IPS DF 6.9 (cell line): Measurements from ENCODE around the gene SEC61G.

Experiments used
- DNase-seq: peaks from one replicate; pipeline ENCODE4 v3.0.0-alpha.2; 2013; ENCODE audit warnings: low read depth, low spot score
- H3K27ac ChIP-seq: one replicate; pipeline ENCODE4 v1.5.1; 2013; ENCODE audit warnings: low read length, control low read depth
- H3K27me3 ChIP-seq: 2 replicates; pipeline ENCODE4 v1.6.1; 2013; ENCODE audit warnings: mild to moderate bottlenecking, low read length; ENCODE audit not compliant: control insufficient read depth, insufficient read depth
- H3K36me3 ChIP-seq: 2 replicates; pipeline ENCODE4 v1.6.1; 2013; ENCODE audit warnings: low read length; ENCODE audit not compliant: control insufficient read depth, insufficient read depth
- H3K4me1 ChIP-seq: 2 replicates; pipeline ENCODE4 v1.6.1; 2013; ENCODE audit warnings: low read length; ENCODE audit not compliant: control insufficient read depth, insufficient read depth
- H3K4me3 ChIP-seq: 2 replicates; pipeline ENCODE4 v1.5.1; 2013; ENCODE audit warnings: mild to moderate bottlenecking, low read length
- H3K9me3 ChIP-seq: 2 replicates; pipeline ENCODE4 v1.6.1; 2013; ENCODE audit warnings: low read length, inconsistent platforms; ENCODE audit not compliant: control insufficient read depth, insufficient read depth
- WGBS: extraction: QIAGEN DNeasy Blood & Tissue Kit; methylation state at CpG from one replicate; pipeline ENCODE4 v1.1.7; 2013; ENCODE audit warnings: mixed read lengths, missing lambda C conversion rate; ENCODE audit not compliant: insufficient read length, insufficient coverage; 5-methylcytosine and 5-hydroxymethylcytosine counted together

Gene SEC61G

DNA sequence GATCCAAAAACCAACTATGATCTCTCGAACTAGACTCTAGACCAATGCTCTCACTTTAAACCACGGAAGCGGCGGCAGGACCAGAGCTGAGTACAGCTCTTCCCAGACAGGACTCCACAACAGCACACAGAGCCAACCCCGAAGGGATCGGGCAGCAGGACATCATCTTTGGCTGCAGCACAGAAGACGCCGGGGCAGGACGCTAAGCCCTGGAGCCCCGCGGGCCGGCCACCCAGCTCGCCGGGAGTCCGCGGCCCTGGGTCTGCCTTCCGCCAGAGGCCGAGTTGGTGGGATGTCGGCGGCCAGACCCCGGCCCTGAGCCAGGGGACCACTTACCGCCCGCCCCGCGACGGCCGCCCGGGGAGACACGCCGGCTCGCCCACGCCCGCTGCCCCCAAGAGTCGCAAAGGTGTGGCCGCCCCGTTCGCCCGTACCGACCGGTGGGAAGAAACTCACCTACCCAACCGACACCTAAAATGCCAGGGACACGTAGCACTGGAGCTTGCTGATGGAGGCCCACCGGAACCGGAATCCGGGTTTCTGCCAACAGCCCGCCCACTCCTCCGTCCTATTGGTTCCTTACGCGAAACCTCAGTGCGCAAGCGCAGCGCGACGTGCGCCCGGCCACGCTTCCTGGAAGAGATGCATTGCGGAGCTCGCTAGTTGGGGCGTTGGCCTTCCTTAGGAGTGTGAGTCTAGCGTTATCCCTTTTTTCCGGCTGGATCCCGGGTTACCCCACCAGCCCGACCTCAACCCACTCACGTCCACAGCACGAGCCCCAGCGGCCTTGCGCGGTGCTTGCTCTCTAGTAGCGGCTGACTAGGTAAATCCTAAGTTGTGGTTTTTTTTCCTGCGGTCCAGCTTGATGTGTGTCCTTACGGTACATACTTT is at the start of gene SEC61G:
Gene SEC61G (minus strand): TSS at position 510 of the 891 bp plus-strand sequence. CDS start 1,623 bp downstream, outside the sequence.
- Histone ChIP-seq H3K4me3 (peak within 1 kb of the TSS; percentile 55), H3K36me3 (no peaks in the 10 kb centered on the region; the same call in 1 of the 2 replicates), H3K4me1 (no peaks in the 10 kb centered on the region; the same call in 1 of the 2 replicates), H3K27me3 (no peaks in the 10 kb centered on the region), H3K9me3 (no peaks in the 10 kb centered on the region), H3K27ac (no peak within 1 kb of the TSS)
- WGBS = no CpG with 5 or more reads among the region's 72 CpGs
- DNase-seq = peak; percentile 86

DNA sequence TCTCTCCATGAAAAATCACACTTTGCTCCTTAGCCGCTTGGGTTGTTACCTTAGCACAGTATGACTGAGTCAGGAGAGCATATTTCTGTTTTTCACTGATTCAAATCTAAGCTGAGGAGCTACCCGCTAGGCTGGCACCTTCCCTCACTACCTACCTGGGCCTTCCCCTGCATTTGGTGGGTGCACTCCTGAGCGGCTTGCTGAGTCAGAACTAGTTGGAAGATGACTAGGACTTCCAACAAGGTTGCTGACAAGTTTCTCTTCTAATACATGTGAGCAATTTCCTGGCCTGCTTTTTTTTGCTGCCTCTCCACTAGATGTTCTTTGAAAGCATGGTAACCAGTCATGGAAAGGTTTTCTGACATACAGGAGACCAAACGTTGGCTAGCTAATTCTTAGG is 43.8 kb upstream of the SEC61G start:
- H3K27ac ChIP-seq = no peak overlapping the region
- no peaks in the 10 kb centered on the region for H3K4me1 ChIP-seq
- WGBS = no CpG with 5 or more reads among the region's 4 CpGs
- no peaks in the 10 kb centered on the region for H3K9me3 ChIP-seq
- DNase-seq = no peak
- H3K27me3 ChIP-seq = no peaks in the 10 kb centered on the region
- H3K36me3 ChIP-seq = no peaks in the 10 kb centered on the region
- no peak overlapping the region for H3K4me3 ChIP-seq

DNA sequence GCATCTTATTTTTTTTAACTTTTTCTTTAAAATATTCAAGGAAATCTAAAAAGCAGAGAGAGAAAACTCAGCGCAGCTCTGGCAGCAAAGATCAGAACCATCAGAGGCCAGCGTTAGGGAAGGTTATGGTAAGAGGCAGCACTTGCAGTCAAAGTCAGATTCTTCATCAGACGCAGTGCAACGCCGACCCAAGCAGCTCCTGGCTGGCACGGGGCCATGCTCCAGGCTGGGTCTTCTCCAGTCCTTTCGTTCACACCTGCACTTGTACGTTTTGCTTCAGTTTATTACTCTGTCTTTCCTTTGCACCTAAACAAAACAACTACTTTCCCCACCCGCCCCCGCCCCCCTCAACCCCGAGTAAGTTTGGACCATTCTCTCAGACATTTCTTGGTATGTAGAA is 43.1 kb upstream of the SEC61G start:
- WGBS = no CpG with 5 or more reads among the region's 11 CpGs
- H3K27me3 ChIP-seq = no peaks in the 10 kb centered on the region
- no peaks in the 10 kb centered on the region for H3K4me1 ChIP-seq
- H3K4me3 ChIP-seq = no peak overlapping the region
- no peak for DNase-seq
- H3K27ac ChIP-seq = no peak overlapping the region
- H3K36me3 ChIP-seq = no peaks in the 10 kb centered on the region
- no peaks in the 10 kb centered on the region for H3K9me3 ChIP-seq

DNA sequence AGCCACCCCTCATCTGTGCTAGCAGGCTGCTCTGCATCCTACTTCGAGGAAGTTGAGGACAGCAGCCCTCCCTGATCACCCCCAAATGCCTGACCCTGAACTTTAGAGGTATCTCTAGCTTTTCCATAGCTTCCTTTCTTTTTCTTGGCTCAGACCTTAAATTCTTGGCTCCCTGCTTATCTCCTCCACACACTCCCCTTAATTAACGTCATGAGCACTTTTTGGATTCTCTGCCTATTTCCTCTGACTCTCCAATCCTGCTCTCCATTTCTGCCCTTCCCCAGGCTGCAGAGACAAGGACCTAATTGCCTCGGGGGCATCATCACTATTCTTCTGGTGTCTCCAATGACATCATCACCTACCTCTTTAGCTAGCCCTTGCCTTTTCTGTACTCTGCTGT is 40.8 kb upstream of the SEC61G start:
- Histone ChIP-seq H3K36me3 (no peaks in the 10 kb centered on the region), H3K27me3 (no peaks in the 10 kb centered on the region), H3K27ac (no peak overlapping the region), H3K4me1 (no peaks in the 10 kb centered on the region), H3K9me3 (no peaks in the 10 kb centered on the region), H3K4me3 (no peak overlapping the region)
- WGBS = no CpG with 5 or more reads among the region's 3 CpGs
- DNase-seq = no peak

DNA sequence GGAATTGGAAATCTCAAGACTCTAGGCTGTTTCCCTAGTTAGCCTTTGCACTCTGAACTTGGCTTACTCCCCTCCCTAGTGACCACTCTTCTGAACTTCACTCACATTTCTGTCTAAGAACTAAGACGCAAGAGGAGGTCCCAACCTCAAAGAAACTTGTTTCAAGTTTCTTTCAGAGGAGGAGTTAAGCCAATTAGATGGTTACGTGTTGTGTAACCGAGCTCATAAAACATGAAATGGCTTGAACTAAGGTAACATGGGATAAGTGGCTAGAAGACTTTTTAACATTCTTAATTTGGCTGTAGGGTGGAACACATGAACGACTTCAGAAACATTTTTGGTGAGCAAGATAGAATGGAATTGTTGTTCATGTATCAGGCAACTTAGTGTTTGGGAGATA is 39.5 kb upstream of the SEC61G start:
- DNase-seq = no peak

DNA sequence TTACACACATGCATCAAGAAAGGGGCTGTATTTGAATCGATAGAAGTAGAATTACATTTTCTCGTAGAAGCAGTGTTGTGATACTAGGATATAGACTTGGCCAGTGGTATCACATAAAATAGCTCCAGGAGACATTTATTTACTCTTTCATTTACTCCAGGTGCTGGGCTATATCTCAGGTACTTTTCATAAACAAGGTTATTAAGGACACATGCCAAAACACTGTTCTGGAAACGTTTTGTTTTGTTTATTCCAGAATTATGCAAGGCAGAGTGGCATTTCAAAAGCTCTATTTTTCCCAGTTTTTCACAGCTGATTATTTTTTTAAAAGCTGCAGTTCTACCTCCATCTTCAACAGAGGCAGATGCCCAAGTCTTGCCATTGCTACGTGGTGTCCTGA is 37.8 kb upstream of the SEC61G start:
- no CpG with 5 or more reads among the region's 4 CpGs for WGBS
- no peak overlapping the region for H3K27ac ChIP-seq
- H3K27me3 ChIP-seq = no peaks in the 10 kb centered on the region
- no peak for DNase-seq
- no peaks in the 10 kb centered on the region for H3K36me3 ChIP-seq
- H3K4me3 ChIP-seq = no peak overlapping the region
- H3K4me1 ChIP-seq = no peaks in the 10 kb centered on the region
- H3K9me3 ChIP-seq = no peaks in the 10 kb centered on the region

More for the DNA sequence above, 39.5 kb upstream of the SEC61G start:
- no CpG with 5 or more reads among the region's 4 CpGs for WGBS
- Histone ChIP-seq H3K9me3 (no peaks in the 10 kb centered on the region), H3K4me1 (no peaks in the 10 kb centered on the region), H3K36me3 (no peaks in the 10 kb centered on the region), H3K27me3 (no peaks in the 10 kb centered on the region), H3K27ac (no peak overlapping the region), H3K4me3 (no peak overlapping the region)

DNA sequence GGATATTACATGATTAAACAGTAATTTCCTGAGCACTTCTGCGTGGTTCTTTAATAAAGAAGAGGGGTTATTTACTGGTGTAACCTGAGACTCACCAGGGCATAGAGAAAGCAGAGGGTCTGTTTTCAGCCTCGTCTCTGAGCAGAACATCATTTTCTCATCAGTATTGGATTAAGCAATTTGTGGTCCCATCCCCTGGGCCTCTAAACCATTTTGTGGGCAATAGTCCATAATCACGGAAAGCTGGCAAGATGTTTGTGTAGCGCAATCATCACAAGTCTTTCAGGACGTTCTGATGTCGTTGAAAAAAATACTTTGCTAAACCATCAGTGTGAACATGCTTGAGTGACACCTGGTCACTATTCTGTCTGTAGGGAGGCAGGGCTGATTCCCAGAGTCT is 37.1 kb upstream of the SEC61G start:
- no peak overlapping the region for H3K27ac ChIP-seq
- no CpG with 5 or more reads among the region's 6 CpGs for WGBS
- H3K4me3 ChIP-seq = no peak overlapping the region
- no peaks in the 10 kb centered on the region for H3K27me3 ChIP-seq
- no peaks in the 10 kb centered on the region for H3K9me3 ChIP-seq
- no peaks in the 10 kb centered on the region for H3K36me3 ChIP-seq
- no peak for DNase-seq
- no peaks in the 10 kb centered on the region for H3K4me1 ChIP-seq

DNA sequence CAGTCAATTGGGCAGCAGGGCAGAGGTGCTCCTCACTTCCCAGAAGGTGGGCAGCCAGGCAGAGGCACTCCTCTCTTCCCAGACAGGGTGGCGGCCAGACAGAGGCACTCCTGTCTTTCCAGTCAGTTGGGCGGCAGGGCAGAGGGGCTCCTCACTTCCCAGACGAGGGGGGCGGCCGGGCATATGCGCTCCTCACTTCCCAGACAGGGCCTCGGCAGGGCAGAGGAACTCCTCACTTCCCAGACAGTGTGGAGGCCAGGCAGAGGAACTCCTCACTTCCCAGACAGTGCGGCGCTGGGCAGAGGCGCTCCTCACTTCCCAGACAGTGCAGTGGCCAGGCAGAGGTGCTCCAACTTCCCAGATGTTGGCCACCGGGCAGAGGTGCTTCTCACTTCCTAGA is 33.4 kb upstream of the SEC61G start:
- WGBS = no CpG with 5 or more reads among the region's 11 CpGs

DNA sequence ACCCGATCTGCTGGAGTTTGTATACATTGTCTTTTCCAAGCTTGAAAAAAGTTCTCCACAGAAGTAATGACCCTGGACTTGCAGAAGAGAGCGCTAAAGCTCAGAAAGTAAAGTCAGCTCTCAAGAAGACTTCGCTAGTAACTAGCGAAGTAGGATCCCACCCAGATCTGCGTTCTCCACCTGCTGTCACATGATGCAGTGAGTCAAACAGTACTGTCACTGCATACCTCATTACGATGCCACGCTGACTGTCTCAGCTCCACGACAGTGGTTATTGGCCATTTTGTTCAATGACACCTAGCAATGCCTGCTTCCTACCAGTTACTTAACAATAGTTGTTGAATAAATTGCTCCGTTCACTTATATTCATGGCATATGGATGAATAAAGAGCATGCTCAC is 29.7 kb upstream of the SEC61G start:
- peaks cover 1% of the 10 kb centered on the region; the same call in 1 of the 2 replicates for H3K4me1 ChIP-seq
- no peak overlapping the region for H3K27ac ChIP-seq
- no peaks in the 10 kb centered on the region for H3K27me3 ChIP-seq
- no CpG with 5 or more reads among the region's 9 CpGs for WGBS
- no peak for DNase-seq
- H3K9me3 ChIP-seq = no peaks in the 10 kb centered on the region
- no peak overlapping the region for H3K4me3 ChIP-seq
- H3K36me3 ChIP-seq = no peaks in the 10 kb centered on the region

More for the DNA sequence above, 33.4 kb upstream of the SEC61G start:
- DNase-seq = no peak
- Histone ChIP-seq H3K4me1 (no peaks in the 10 kb centered on the region; the same call in 1 of the 2 replicates), H3K36me3 (no peaks in the 10 kb centered on the region), H3K27ac (no peak overlapping the region), H3K27me3 (no peaks in the 10 kb centered on the region), H3K9me3 (no peaks in the 10 kb centered on the region), H3K4me3 (no peak overlapping the region)

DNA sequence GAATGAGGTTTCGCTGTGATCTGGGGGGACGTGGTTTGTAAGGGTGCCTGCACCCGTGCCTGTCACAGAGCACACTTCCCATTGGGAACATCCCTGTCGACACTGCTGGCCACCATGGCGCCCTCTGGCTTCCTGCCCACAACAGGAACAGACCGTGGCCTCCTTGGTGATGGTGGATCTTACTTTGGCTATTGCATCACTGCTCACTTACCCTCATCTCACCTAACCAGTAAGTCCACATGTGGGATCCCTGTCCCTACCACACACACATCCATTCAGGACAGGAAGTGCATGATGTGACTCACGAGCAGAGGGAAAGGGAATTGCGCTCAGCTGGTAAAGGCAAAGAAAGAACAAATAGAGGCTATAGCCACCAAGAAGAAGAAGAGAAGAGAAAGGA is 26.2 kb upstream of the SEC61G start:
- no peak for DNase-seq
- Histone ChIP-seq H3K4me1 (peaks cover 6% of the 10 kb centered on the region; the same call in 1 of the 2 replicates), H3K4me3 (no peak overlapping the region), H3K36me3 (no peaks in the 10 kb centered on the region), H3K27me3 (no peaks in the 10 kb centered on the region), H3K9me3 (no peaks in the 10 kb centered on the region), H3K27ac (no peak overlapping the region)
- WGBS = no CpG with 5 or more reads among the region's 8 CpGs

DNA sequence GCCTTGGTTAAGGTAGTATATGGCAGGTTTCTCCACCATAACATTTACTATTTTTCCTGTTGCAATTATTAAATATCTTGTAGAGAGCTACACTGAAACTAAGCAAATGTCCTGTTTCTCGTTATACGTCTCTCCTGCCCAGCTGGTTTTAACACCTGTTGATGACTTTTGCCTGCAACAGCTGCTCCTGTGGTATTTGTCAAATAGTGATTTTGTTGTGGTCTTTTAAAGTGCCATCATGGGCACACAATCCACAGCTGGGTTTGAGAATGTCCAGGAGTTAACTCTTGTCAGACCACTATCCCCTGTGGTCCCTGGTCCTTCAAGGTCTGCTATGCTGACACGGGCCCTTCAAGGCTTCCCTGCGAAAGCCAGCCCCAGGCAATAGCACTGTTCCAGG is 24.9 kb upstream of the SEC61G start:
- H3K27ac ChIP-seq = no peak overlapping the region
- no peaks in the 10 kb centered on the region for H3K9me3 ChIP-seq
- H3K27me3 ChIP-seq = no peaks in the 10 kb centered on the region
- no peak overlapping the region for H3K4me3 ChIP-seq
- no peak for DNase-seq
- no CpG with 5 or more reads among the region's 4 CpGs for WGBS
- H3K36me3 ChIP-seq = no peaks in the 10 kb centered on the region
- H3K4me1 ChIP-seq = peaks cover 6% of the 10 kb centered on the region; the same call in 1 of the 2 replicates
